Subcutaneous abdominal adipose tissue (tissue), 5 donors: ENCODE results near the gene RAB38.

Experiments
- H3K27ac ChIP-seq: one replicate; pipeline ENCODE4 v1.7.0; 2013; ENCODE audit warnings: low read depth, mild to moderate bottlenecking, inconsistent platforms, low read length, moderate library complexity
- H3K27me3 ChIP-seq, 5 donors: one replicate each; pipeline ENCODE4 v1.7.0; 2013; ENCODE audit warnings: low read length in 5 of 5, inconsistent platforms in 1 of 5; ENCODE audit not compliant: control insufficient read depth in 5 of 5, insufficient read depth in 4 of 5
- H3K36me3 ChIP-seq, 5 donors: one replicate each; pipeline ENCODE4 v1.7.0; 2013; ENCODE audit warnings: low read length in 5 of 5; ENCODE audit not compliant: control insufficient read depth in 5 of 5, insufficient read depth in 5 of 5
- H3K4me1 ChIP-seq, 5 donors: one replicate each; pipeline ENCODE4 v1.7.0; 2013; ENCODE audit warnings: low read length in 5 of 5, mild to moderate bottlenecking in 3 of 5, moderate library complexity in 1 of 5; ENCODE audit not compliant: control insufficient read depth in 5 of 5, insufficient read depth in 5 of 5
- H3K4me3 ChIP-seq, 5 donors: one replicate each; pipeline ENCODE4 v1.7.0; 2013; ENCODE audit warnings: low read length in 5 of 5, low read depth in 1 of 5
- H3K9ac ChIP-seq, 5 donors: one replicate each; pipeline ENCODE4 v1.7.0; 2013; ENCODE audit warnings: low read length in 5 of 5, mild to moderate bottlenecking in 4 of 5, moderate library complexity in 3 of 5
- H3K9me3 ChIP-seq, 5 donors: one replicate each; pipeline ENCODE4 v1.7.0; 2013; ENCODE audit warnings: low read length in 5 of 5; ENCODE audit not compliant: control insufficient read depth in 5 of 5
- donor health status: healthy.
- donor health status: healthy.
- donor health status: healthy.
- donor health status: healthy.
- donor health status: healthy.

RAB38 gene

GRCh38 chr11:88174709-88175568 is at the start of gene RAB38:
Gene RAB38, minus strand, starts transcription at chr11:88175443. Its CDS starts 59 bp downstream, at chr11:88175384.
- H3K9me3 ChIP-seq: no peaks in the 10 kb centered on the region
- no peaks in the 10 kb centered on the region for H3K36me3 ChIP-seq

GRCh38 chr11:88213406-88213805 is 38.2 kb upstream of the RAB38 start:
- Histone ChIP-seq H3K27ac (no peak overlapping the region), H3K9me3 (no peaks in the 10 kb centered on the region), H3K4me3 (no peak overlapping the region), H3K9ac (no peak overlapping the region), H3K36me3 (no peaks in the 10 kb centered on the region), H3K4me1 (no peaks in the 10 kb centered on the region), H3K27me3 (no peaks in the 10 kb centered on the region)

More at GRCh38 chr11:88174709-88175568, at the start of gene RAB38:
- H3K4me3 ChIP-seq: peak within 1 kb of the TSS; percentile 65 to 77 (median 69)
- peak within 1 kb of the TSS in 4 of 5 donors; percentile 46 to 69 (median 66) for H3K9ac ChIP-seq
- H3K27ac ChIP-seq: peak within 1 kb of the TSS; percentile 9
- no peaks in the 10 kb centered on the region for H3K27me3 ChIP-seq
- peaks cover 6 to 35% (median 28%) of the 10 kb centered on the region in 5 donors for H3K4me1 ChIP-seq

DNA sequence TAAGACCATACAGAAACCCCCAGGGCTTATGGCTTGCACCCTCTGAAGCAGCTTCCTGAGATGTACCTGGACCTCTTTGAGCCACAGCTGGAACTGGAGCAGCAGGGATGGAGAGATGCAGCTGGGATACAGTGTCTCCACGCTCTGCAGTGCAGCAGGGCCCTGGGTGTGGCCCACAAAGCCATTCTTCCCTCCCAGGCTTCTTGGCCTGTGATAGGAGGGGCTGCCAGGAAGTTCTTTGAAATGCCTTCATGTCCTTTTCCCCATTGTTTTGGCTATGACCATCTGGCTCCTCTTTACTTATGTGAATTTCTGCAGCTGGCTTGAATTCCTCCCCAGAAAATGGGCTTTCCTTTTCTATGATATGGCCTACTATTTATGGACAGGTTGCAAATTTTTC is 37.1 kb upstream of the RAB38 start:
- H3K9ac ChIP-seq: no peak overlapping the region
- no peak overlapping the region for H3K27ac ChIP-seq
- H3K9me3 ChIP-seq: no peaks in the 10 kb centered on the region
- H3K4me3 ChIP-seq: peak overlapping the region in 1 of 5 donors; percentile 35
- H3K4me1 ChIP-seq: no peaks in the 10 kb centered on the region
- H3K36me3 ChIP-seq: no peaks in the 10 kb centered on the region
- no peaks in the 10 kb centered on the region for H3K27me3 ChIP-seq

DNA sequence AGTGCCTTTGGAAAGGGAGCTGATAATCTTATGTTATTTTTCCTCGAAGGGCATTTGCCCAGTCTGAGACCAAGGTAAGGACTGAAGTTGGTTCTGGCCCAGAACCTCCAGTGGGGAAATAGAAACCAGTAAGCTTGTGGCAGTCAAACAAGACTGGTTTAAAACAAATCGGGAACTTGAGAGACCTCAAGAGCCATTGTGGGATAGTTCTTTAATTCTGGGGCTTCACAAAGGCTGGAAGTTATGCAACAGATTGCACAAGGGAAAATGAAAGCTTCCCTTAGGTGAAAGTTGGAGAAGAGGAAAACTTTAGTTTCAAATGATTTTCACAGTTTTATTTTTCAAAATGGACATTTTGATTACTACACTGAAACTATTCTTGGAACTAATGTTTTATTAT is 33.5 kb upstream of the RAB38 start:
- H3K27ac ChIP-seq: no peak overlapping the region
- no peaks in the 10 kb centered on the region for H3K4me1 ChIP-seq

GRCh38 chr11:88206751-88207150 is 31.5 kb upstream of the RAB38 start:
- H3K9ac ChIP-seq: no peak overlapping the region
- no peaks in the 10 kb centered on the region for H3K36me3 ChIP-seq
- no peaks in the 10 kb centered on the region for H3K4me1 ChIP-seq
- no peaks in the 10 kb centered on the region for H3K9me3 ChIP-seq
- H3K27me3 ChIP-seq: no peaks in the 10 kb centered on the region
- H3K4me3 ChIP-seq: no peak overlapping the region
- H3K27ac ChIP-seq: no peak overlapping the region

More for the DNA sequence above, 33.5 kb upstream of the RAB38 start:
- Histone ChIP-seq H3K4me3 (no peak overlapping the region), H3K9ac (no peak overlapping the region), H3K36me3 (no peaks in the 10 kb centered on the region), H3K27me3 (no peaks in the 10 kb centered on the region), H3K9me3 (no peaks in the 10 kb centered on the region)

DNA sequence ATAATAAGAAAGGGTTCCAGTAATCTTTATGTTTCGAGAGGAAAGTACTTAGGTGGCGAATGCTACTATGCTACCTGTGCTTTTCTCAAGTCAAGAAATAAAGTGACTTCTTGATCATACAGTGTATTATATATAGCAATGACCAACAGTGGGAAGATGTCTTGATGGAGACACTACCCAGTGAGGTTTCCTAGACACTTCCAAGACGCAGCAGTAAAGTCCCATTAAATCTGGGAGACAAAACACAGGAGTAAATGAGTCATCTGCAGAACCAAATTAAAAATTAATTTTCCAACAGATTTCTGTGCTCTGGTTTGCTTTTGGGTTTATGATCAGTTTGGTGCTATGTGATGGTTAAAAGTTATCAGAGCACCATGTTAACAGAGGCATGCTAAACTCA is 29.1 kb upstream of the RAB38 start:
- no peak overlapping the region for H3K9ac ChIP-seq
- H3K4me3 ChIP-seq: no peak overlapping the region
- no peaks in the 10 kb centered on the region for H3K36me3 ChIP-seq
- no peak overlapping the region for H3K27ac ChIP-seq
- H3K4me1 ChIP-seq: no peaks in the 10 kb centered on the region
- no peaks in the 10 kb centered on the region for H3K27me3 ChIP-seq
- H3K9me3 ChIP-seq: no peaks in the 10 kb centered on the region

GRCh38 chr11:88203604-88204003 is 28.4 kb upstream of the RAB38 start:
- Histone ChIP-seq H3K4me1 (no peaks in the 10 kb centered on the region), H3K4me3 (no peak overlapping the region), H3K36me3 (no peaks in the 10 kb centered on the region), H3K9ac (no peak overlapping the region), H3K27me3 (no peaks in the 10 kb centered on the region), H3K9me3 (no peaks in the 10 kb centered on the region), H3K27ac (no peak overlapping the region)

DNA sequence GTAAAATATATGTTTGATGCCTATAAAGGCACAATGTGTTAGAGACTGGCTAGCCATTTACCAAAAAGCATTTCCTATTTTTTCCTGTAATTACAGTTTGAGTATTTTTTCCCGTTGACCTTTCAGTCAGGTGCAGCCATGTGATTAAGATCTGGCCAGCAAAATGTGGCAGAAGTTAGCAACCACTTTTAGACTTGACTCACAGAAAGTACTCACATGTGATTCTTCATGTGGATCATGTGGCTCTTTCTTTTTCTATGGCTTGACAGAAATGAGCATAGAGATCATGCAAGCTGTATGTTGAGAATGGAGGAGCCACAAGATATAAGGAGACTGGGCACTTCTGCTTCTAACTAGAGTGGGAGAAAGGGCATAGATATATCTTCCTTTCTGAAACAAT is 27.3 kb upstream of the RAB38 start:
- no peaks in the 10 kb centered on the region for H3K4me1 ChIP-seq
- H3K9me3 ChIP-seq: peaks cover 0 to 5% (median 0%) of the 10 kb centered on the region in 5 donors
- no peak overlapping the region for H3K27ac ChIP-seq
- no peak overlapping the region for H3K9ac ChIP-seq
- H3K27me3 ChIP-seq: no peaks in the 10 kb centered on the region
- no peak overlapping the region for H3K4me3 ChIP-seq
- no peaks in the 10 kb centered on the region for H3K36me3 ChIP-seq

DNA sequence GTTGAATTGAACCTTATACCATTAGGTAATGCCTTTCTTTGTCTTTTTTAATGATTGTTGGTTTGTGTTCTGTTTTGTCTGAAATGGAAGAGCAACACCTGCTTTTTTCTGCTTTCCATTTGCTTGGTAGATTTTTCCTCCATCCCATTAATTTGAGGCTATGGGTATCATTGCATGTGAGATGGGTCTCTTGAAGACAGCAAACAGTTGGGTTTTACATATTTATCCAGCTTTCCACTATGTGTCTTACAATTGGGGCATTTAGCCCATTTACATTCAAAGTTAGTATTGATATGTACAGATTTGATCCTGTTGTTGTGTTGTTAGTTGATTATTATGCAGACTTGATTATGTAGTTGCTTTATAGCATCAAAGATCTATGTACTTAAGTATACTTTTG is 21.1 kb upstream of the RAB38 start:
- no peaks in the 10 kb centered on the region for H3K27me3 ChIP-seq
- H3K27ac ChIP-seq: no peak overlapping the region
- no peaks in the 10 kb centered on the region for H3K4me1 ChIP-seq
- no peak overlapping the region for H3K9ac ChIP-seq
- H3K36me3 ChIP-seq: no peaks in the 10 kb centered on the region
- no peak overlapping the region for H3K4me3 ChIP-seq
- H3K9me3 ChIP-seq: peaks cover 0 to 16% (median 10%) of the 10 kb centered on the region in 5 donors

DNA sequence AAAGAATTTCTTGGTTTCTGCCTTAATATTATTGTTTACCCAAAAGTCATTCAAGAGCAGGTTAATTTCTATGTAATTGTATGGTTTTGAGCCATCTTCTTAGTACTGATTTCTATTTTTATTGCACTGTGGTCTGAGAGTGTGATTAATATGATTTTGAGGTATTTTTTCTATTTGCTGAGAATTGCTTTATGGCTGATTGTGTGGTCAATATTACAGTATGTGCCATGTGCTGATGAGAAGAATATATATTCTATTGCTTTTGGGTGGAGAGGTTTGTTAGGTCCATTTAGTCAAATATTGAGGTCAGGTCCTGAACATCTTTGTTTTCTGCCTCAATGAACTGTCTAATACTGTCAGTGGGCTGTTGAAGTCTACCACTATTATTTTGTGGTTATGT is 20.7 kb upstream of the RAB38 start:
- no peak overlapping the region for H3K4me3 ChIP-seq
- no peaks in the 10 kb centered on the region for H3K27me3 ChIP-seq
- H3K9ac ChIP-seq: no peak overlapping the region
- H3K36me3 ChIP-seq: no peaks in the 10 kb centered on the region
- no peak overlapping the region for H3K27ac ChIP-seq
- peaks cover 0 to 16% (median 10%) of the 10 kb centered on the region in 5 donors for H3K9me3 ChIP-seq
- no peaks in the 10 kb centered on the region for H3K4me1 ChIP-seq
